Hepatocyte (in vitro differentiated cells): Measurements from ENCODE around the gene PLCG1.
"Not testable (repeated sequence)": the region's sequence is repeated elsewhere in the genome, so short reads cannot be mapped to it uniquely, and the experiment has no call there.

ENCODE experiments used
- EZH2 ChIP-seq: fragments of 200-600 bp; sonication (generic); IDR thresholded peaks from 2 replicates; pipeline ENCODE4 v1.6.1; 2016; ENCODE audit warnings: antibody characterized with exemption, mild to moderate bottlenecking, borderline replicate concordance
- EZH2phosphoT487 ChIP-seq: fragments of 200-600 bp; sonication (generic); IDR thresholded peaks from one replicate; pipeline ENCODE4 v1.6.1; 2018; ENCODE audit warnings: antibody characterized with exemption, mild to moderate bottlenecking, low read depth, moderate library complexity; ENCODE audit not compliant: unreplicated experiment, severe bottlenecking
- TF ChIP-seq, protein P1 (sequence below): fragments of 200-600 bp; sonication (generic); IDR thresholded peaks from 2 replicates; pipeline ENCODE4 v1.5.1; 2016; ENCODE audit warnings: antibody characterized with exemption, mild to moderate bottlenecking; ENCODE audit not compliant: poor library complexity

DNA sequence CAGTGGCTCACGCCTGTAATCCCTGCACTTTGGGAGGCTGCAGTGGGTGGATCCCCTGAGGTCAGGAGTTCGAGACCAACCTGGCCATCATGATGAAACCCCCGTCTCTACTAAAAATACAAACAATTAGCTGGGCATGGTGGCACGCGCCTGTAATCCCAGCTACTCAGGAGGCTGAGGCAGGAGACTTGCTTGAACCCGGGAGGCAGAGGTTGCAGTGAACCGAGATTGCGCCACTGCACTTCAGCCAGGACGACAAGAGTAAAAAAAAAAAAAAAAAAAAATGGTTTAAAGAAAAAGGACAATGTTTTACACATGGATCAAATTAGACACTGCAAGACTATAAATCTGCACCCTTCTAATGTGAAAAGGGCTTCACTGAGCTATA is 5.0 kb upstream of the PLCG1 start:
- TF ChIP-seq, protein P1, sequence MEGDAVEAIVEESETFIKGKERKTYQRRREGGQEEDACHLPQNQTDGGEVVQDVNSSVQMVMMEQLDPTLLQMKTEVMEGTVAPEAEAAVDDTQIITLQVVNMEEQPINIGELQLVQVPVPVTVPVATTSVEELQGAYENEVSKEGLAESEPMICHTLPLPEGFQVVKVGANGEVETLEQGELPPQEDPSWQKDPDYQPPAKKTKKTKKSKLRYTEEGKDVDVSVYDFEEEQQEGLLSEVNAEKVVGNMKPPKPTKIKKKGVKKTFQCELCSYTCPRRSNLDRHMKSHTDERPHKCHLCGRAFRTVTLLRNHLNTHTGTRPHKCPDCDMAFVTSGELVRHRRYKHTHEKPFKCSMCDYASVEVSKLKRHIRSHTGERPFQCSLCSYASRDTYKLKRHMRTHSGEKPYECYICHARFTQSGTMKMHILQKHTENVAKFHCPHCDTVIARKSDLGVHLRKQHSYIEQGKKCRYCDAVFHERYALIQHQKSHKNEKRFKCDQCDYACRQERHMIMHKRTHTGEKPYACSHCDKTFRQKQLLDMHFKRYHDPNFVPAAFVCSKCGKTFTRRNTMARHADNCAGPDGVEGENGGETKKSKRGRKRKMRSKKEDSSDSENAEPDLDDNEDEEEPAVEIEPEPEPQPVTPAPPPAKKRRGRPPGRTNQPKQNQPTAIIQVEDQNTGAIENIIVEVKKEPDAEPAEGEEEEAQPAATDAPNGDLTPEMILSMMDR, result not testable (repeated sequence)
- TF ChIP-seq EZH2, EZH2phosphoT487: not testable (repeated sequence)
